GM13976 (cell line): Measurements from ENCODE around the gene SPEM3.

Experiments used
- DNase-seq: peaks from one replicate; pipeline ENCODE4 v3.0.0; 2012; ENCODE audit warnings: low spot score
- CTCF ChIP-seq: IDR thresholded peaks from 2 replicates; pipeline ENCODE4 v1.5.1; 2012; ENCODE audit warnings: borderline replicate concordance, mild to moderate bottlenecking; ENCODE audit not compliant: insufficient read depth; ENCODE audit errors: extremely low read depth, missing control alignments, control extremely low read depth
- in situ Hi-C: fragments of 300-500 bp; cut with MboI; formaldehyde crosslinking; loops from one replicate; pipeline ENCODE4 v1.12.0; 2022; ENCODE audit warnings: low sequenced_read_pairs, mixed read lengths, inconsistent platforms; ENCODE audit not compliant: unreplicated experiment

The SPEM3 gene

GRCh38 chr17:7403727-7403976 is 25.0 kb upstream of the SPEM3 start:
- DNase-seq = no peak
- in situ Hi-C loops = no loop called here

GRCh38 chr17:7403977-7404736 is 24.5 kb upstream of the SPEM3 start, which contains the start of gene TMEM256:
Gene TMEM256, minus strand, starts transcription at chr17:7404097. Its CDS starts 13 bp downstream, at chr17:7404084.
- peak; percentile 97 for DNase-seq
- in situ Hi-C loops = no loop called here
- no peak for TF ChIP-seq CTCF

More at GRCh38 chr17:7403727-7403976, 25.0 kb upstream of the SPEM3 start:
- TF ChIP-seq CTCF = no peak

GRCh38 chr17:7404737-7405349 is 23.8 kb upstream of the SPEM3 start:
- TF ChIP-seq CTCF = no peak
- in situ Hi-C loops = no loop called here
- no peak for DNase-seq

GRCh38 chr17:7405350-7406234 is 23.1 kb upstream of the SPEM3 start:
- in situ Hi-C loops = no loop called here
- no peak for DNase-seq
- TF ChIP-seq CTCF = no peak

GRCh38 chr17:7406235-7406825 is 22.3 kb upstream of the SPEM3 start:
- no peak for TF ChIP-seq CTCF
- in situ Hi-C loops = no loop called here
- DNase-seq = no peak

- in situ Hi-C loops = no loop called here
- DNase-seq = no peak
- no peak for TF ChIP-seq CTCF
Observed at GRCh38 chr17:7407082-7407481, 21.6 kb upstream of the SPEM3 start.
